ENCODE results near the gene GPANK1. TPM values are rescaled to one million over a fixed set of nuclear protein-coding genes. Genes with fewer than 3 reads are reported as not detected.

GPANK1 gene
- total RNA-seq: 10.0 and 10.2 TPM in 2 replicates

DNA sequence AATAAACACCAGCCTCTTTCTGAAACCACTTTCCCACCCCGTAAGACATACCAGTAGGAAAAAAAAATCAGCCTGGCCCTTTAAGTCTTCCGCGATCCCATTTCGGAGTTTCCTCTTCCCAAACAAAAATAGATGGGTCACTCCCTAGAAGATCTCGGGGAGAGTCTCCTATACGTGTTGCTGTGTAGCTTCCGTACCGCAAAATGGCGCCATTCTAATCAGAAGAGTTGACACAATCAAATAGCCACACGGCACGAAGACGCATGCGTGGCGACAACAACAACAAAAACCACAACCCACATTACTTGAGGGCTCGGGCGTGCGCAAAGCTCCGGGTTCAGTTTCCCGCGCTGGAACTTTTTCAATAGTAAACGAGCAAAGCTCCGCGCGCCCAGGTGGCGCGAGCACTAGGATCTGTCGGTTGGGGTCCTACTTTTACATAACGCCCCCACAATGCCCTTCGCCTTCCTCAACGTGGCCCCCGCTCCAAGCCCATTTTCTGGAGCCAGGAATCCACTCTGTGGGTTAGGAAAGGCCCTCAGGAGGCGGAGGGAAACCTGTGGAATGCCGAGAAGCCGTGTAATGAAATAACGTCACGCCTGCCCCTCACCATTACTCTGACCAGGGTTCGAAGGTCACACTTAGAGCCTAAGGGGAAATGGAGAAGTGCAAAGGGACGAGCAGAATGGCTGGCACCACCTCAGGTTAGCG, at the start of gene GPANK1:
Gene GPANK1, minus strand, starts transcription at position 208 of the 711 bp plus-strand sequence. CDS start 519 bp downstream, outside the sequence.
- TF ChIP-seq, protein P1, sequence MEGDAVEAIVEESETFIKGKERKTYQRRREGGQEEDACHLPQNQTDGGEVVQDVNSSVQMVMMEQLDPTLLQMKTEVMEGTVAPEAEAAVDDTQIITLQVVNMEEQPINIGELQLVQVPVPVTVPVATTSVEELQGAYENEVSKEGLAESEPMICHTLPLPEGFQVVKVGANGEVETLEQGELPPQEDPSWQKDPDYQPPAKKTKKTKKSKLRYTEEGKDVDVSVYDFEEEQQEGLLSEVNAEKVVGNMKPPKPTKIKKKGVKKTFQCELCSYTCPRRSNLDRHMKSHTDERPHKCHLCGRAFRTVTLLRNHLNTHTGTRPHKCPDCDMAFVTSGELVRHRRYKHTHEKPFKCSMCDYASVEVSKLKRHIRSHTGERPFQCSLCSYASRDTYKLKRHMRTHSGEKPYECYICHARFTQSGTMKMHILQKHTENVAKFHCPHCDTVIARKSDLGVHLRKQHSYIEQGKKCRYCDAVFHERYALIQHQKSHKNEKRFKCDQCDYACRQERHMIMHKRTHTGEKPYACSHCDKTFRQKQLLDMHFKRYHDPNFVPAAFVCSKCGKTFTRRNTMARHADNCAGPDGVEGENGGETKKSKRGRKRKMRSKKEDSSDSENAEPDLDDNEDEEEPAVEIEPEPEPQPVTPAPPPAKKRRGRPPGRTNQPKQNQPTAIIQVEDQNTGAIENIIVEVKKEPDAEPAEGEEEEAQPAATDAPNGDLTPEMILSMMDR (IDR thresholded peaks at IDR 0.05; ENCODE audit: insufficient read depth, low read length, severe bottlenecking): no peak
- no peak for FAIRE-seq
- H3K36me3 ChIP-seq (ENCODE audit: control insufficient read depth, insufficient read depth, low read length): peaks cover 19% of the 10 kb centered on the region

DNA sequence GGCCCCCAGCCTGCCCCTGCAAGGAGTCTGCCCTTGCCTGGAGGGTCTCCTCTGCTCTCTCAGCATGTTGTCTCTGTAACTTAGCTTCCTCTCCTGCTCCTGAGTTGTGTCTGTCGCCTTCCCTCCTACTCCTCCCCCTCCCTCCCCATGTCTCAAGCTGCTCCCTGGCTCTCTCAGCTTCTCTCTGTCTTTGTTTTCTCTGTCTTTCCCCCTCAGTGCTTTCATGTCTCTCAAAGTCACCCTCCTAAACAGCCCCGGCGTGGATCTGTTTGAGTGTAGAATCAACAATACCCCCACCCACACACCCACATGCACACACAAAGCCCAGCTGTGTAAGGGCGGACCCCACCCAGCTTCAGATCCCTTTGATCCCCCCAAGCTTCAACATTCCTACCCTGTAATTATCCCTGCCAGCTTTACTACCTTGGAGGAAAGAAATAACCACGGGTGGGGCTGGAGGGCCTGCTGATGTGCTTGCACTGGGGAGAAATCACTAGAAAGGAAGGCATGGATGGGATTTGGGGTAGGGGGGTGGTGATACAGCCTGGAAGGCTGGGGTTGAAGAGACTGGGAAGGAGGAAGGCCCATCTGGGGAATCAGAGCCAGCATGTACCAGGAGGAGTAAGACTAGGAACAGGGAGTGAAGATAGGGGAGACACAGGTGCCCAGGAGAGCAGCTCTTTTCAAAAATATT, 49.3 kb upstream of the GPANK1 start:
- H3K4me3 ChIP-seq (ENCODE audit: low read depth, low read length): no peak overlapping the region
- DNase-seq (ENCODE audit: low read depth) (no peak), FAIRE-seq (no peak)
- TF ChIP-seq, protein P1 (IDR thresholded peaks at IDR 0.05; ENCODE audit: insufficient read depth, low read length, severe bottlenecking): no peak
- no peaks in the 10 kb centered on the region for H3K36me3 ChIP-seq (ENCODE audit: control insufficient read depth, insufficient read depth, low read length)
- no peaks in the 10 kb centered on the region for H3K27me3 ChIP-seq (ENCODE audit: control insufficient read depth, insufficient read depth, low read length)

More for the DNA sequence above, at the start of gene GPANK1:
- no peaks in the 10 kb centered on the region for H3K27me3 ChIP-seq (ENCODE audit: control insufficient read depth, insufficient read depth, low read length)
- peak within 1 kb of the TSS; percentile 85 for H3K4me3 ChIP-seq (ENCODE audit: low read depth, low read length)
- DNase-seq (ENCODE audit: low read depth): peak; percentile 94

DNA sequence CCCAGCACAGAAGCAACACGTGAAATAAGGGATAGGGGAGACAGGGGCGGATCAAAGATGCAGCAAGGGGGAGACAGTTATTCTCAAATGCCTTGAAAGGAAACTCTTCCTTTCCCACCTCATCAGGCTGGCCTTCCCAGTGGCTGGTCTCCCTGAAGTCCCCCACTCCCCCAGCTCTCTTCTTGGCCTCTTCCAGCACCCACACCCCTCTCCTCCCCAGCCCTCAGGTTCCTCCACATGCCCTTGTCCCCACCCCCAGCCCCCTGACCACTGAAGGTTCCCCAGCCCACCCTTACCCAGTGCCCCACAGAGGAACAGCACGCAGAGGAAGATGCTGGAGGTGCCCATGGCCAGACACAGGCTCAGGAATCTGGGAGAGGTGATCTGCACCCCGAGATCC, 48.7 kb upstream of the GPANK1 start:
- no peaks in the 10 kb centered on the region for H3K36me3 ChIP-seq (ENCODE audit: control insufficient read depth, insufficient read depth, low read length)
- FAIRE-seq (no peak), DNase-seq (ENCODE audit: low read depth) (no peak)
- H3K27me3 ChIP-seq (ENCODE audit: control insufficient read depth, insufficient read depth, low read length): no peaks in the 10 kb centered on the region
- H3K4me3 ChIP-seq (ENCODE audit: low read depth, low read length): no peak overlapping the region
- TF ChIP-seq, protein P1 (IDR thresholded peaks at IDR 0.05; ENCODE audit: insufficient read depth, low read length, severe bottlenecking): no peak

DNA sequence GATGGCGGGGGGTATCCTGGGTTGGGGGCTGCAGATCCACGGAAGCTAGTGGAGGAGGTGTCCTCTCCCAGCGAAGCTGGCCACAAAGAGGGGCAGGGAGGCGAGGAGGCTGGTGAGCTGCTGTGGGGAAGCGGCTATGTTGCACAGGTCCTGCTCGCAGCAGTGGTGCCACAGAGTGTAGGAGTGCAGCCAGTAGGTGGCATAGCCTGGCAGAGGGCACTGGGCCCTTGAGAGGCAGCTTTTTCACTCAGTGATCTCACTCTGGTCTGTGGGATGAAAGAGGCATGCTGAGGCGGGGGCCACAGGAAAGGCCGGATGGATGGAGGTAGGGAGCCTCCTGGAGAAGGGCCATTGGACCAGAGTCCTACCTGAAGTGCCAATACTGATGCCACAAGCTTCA, 47.5 kb upstream of the GPANK1 start:
- no peak overlapping the region for H3K4me3 ChIP-seq (ENCODE audit: low read depth, low read length)
- FAIRE-seq (peak; percentile 75), DNase-seq (ENCODE audit: low read depth) (no peak)
- TF ChIP-seq, protein P1 (IDR thresholded peaks at IDR 0.05; ENCODE audit: insufficient read depth, low read length, severe bottlenecking): peak; percentile 57
- H3K27me3 ChIP-seq (ENCODE audit: control insufficient read depth, insufficient read depth, low read length): no peaks in the 10 kb centered on the region
- no peaks in the 10 kb centered on the region for H3K36me3 ChIP-seq (ENCODE audit: control insufficient read depth, insufficient read depth, low read length)

DNA sequence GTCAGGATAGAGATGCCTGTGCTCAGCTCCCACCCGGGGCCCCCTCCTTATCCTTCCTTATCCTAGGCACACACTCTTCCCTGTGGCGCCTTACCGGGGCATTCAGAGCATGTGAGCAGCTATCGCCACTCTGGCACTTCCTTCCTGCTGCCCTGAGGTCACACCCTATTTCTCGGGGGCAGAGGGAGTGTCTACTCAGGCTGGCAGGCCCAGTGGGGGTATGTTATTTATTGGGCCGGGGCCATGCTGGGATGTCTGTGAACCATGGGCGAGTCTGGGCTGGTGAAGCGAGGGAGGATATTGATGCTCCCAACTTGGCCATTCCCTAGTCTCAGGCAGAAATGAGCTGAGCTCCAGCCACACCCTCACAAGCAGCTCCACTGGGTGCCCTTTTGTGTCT, 46.4 kb upstream of the GPANK1 start:
- no peak overlapping the region for H3K4me3 ChIP-seq (ENCODE audit: low read depth, low read length)
- no peaks in the 10 kb centered on the region for H3K27me3 ChIP-seq (ENCODE audit: control insufficient read depth, insufficient read depth, low read length)
- FAIRE-seq (no peak), DNase-seq (ENCODE audit: low read depth) (no peak)
- TF ChIP-seq, protein P1 (IDR thresholded peaks at IDR 0.05; ENCODE audit: insufficient read depth, low read length, severe bottlenecking): no peak
- no peaks in the 10 kb centered on the region for H3K36me3 ChIP-seq (ENCODE audit: control insufficient read depth, insufficient read depth, low read length)
